CD4-positive, alpha-beta T cell treated with Interleukin-17A for 1 hour (primary cell): Measurements from ENCODE around the gene SYT14.
"Not testable (repeated sequence)": the region's sequence is repeated elsewhere in the genome, so short reads cannot be mapped to it uniquely, and the experiment has no call there.

Experiments used
- DNase-seq: peaks from one replicate; pipeline ENCODE4 v3.0.0-alpha.2; 2020

Gene SYT14

DNA sequence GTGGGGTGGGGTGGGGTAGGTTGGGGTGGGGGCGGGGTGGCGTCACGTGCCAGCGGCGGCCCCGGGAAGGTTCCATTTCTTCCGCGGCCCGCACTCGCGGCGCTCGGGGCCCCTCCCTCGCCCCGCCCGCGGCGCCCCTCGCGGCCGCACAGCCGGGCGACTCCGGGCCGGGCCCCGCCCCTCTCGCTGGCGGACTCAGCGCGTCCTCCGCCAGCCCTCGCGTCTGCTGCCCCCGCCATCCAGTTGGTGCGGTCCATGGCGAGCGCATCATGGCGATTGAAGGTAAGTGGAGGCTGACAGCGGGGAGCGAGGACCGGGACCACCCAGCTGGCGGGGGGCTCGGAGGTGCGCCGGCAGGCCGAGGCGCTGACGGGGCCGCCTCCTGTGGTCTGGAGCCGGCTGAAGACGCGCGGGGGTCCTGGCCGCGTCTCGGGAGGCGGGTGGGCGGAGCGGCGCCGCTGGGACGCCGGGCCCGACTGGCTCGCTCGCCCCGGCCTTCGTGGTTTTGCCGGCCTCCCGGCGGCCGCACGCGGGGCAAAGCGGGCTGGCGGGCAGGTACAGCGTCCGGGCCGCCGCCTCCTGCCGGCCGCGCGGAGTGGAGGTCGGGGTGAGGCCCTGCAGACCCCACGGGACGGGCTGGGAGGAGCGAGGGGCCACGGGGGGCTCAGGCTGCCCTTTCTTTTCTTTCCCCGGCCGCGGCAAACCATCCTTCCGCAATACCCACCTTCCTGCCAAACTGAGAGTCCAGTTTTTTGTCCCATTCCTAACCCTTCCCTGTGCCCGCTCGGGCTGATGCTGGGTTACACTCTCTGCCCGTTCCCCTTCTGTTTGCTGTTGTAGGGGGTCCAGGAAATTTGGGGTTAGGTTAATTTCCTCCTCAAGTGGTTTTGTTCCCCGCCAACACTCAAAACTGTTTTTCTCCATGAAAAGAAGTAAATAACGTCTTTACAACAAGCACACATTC, at the start of gene SYT14:
TSS of gene SYT14 (plus strand) at position 222 of the 964 bp plus-strand sequence. CDS start at position 270, 48 bp downstream.
- DNase-seq, result no peak

DNA sequence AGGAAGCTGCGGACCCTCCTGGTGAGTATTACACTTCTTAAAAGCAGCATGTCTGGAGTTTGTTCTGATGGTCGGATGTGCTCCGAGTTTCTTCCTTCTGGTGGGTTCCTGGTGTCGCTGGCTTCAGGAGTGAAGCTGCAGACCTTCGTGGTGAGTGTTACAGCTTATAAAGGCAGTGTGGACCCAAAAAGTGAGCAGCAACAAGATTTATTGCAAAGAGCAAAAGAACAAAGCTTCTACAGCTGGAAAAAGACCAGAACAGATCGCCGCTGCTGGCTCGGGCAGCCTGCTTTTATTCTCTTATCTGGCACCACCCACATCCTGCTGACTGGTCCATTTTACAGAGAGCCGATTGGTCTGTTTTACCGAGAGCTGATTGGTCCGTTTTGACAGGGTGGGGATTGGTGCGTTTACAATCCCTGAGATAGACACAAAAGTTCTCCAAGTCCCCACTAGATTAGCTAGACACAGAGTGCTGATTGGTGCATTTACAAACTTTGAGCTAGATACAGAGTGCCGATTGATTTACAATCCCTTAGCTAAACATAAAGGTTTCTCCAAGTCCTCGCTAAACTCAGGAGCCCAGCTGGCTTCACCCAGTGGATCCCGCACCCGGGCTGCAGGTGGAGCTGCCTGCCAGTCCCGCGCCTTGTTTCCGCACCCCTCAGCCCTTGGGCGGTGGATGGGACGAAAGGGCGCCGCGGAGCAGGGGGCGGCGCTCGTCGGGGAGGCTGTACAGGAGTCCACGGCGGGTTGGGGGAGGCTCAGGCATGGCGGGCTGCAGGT, 49.5 kb upstream of the SYT14 start:
- not testable (repeated sequence) for DNase-seq

DNA sequence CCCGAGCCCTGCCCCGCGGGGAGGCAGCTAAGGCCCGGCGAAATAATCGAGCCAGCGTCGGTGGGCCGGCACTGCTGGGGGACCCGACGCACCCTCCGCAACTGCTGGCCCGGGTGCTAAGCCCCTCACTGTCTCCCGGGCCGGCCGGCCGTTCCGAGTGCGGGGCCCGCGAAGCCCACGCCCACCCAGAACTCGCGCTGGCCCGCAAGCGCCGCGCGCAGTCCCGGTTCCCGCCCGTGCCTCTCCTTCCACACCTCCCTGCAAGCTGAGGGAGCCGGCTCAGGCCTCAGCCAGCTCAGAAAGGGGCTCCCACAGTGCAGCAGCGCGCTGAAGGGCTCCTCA, 49.0 kb upstream of the SYT14 start:
- no peak for DNase-seq

DNA sequence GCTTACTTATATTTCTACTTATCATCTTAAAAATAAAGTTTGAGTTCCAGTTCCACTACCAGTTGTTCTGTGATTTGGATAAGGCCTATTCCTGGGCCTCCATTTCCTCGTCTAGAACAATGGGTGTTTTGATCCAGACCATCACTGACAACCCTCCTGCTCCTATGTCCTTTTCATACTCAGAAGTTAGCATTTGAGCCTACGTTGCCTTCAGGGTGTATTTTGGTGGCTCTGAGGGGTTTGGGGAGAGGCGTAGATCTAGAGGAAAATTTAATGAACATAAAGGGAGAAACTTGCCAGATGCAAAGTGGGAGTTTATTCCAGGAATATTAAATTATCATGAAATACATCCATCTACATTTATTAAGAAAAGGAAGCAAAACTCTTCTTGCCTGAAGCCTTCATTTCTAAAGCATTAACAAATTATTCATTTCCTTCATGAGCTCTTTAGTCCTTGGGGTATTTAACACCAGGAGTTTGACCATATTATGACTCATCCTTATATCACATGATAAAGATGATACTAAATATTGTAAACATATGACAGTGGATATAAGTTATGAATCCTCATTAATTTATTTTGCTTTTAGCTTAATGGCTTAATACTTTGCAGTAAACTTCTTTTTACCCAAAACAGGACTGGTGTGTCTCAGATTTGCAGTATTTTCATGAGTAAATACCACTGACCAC, 47.2 kb upstream of the SYT14 start:
- DNase-seq, result no peak

DNA sequence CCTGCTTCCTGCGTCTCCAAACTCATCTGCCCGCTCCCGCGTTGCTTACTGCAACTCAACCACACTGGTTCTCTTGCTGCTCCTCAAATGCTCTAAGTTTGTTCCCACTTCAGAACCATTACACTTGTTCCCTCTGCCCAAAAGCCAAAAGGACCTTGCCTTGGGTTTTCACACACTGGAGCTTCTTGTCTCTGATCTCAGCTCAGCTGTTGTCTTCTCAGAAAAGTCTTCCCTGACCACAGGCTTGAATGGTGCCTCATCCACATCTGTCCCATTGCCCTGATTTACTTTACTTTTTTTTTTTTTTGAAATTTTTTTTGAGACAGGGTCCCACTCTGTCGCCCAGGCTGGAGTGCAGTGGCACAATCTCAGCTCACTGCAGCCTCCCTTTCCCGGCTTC, 44.3 kb upstream of the SYT14 start:
- no peak for DNase-seq

DNA sequence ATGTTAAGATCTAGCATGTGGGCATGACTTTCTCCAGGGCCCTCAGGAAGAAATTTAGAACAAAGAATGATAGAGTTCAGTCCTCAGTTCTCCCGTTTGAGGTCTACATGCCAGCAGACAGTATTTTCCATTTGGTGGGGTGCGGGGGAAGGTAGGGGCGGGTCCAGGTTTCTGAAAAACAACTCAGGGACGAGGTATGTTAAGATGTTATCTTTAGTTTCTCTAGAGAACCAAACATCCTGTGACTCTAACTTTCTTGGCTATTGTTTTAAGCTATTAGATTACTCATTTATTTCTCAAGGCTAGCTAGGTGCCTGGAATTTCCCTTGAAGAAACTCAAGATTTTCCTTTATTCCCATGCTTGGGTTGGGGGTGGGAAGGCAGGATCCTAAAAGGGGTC, 42.3 kb upstream of the SYT14 start:
- DNase-seq, result no peak

DNA sequence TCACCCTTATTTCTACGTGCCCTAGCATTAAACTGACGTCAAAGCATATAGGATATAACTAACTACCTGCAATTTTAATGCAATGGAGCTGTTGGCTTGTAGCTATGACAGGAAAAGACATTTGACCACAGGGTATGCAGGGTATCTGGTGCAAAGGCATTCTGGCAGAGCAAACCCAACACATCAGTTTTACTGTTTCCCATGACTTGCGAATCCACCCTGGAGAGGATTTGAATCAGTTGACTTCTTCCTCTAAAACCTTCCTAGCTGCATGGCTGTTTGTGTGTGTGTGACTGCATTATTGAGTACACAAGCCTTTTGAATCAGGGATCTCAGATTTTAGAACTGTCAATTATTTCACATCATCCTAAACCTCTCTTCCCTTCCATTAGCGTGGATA, 41.7 kb upstream of the SYT14 start:
- DNase-seq, result no peak

DNA sequence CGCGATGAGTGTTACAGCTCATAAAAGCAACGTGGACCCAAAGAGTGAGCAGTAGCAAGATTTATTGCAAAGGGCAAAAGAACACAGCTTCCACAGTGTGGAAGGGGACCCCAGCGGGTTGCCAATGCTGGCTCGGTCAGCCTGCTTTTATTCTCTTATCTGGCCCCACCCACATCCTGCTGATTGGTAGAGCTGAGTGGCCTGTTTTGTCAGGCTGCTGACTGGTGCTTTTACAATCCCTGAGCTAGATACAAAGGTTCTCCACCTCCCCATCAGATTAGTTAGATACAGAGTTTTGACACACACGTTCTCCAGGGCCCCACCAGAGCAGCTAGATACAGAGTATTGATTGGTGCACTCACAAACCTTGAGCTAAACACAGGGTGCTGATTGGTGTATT, 39.7 kb upstream of the SYT14 start:
- DNase-seq, result not testable (repeated sequence)

DNA sequence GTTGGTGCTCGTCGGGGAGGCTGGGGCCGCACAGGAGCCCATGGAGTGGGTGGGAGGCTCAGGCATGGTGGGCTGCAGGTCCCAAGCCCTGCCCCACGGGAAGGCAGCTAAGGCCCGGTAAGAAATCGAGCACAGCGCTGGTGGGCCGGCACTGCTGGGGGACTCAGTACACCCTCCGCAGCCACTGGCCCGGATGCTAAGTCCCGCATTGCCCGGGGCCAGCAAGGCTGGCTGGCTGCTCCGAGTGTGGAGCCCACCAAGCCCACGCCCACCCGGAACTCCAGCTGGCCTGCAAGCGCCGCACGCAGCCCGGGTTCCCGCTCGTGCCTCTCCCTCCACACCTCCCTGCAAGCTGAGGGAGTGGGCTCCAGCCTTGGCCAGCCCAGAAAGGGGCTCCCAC, 39.2 kb upstream of the SYT14 start:
- DNase-seq, result not testable (repeated sequence)

DNA sequence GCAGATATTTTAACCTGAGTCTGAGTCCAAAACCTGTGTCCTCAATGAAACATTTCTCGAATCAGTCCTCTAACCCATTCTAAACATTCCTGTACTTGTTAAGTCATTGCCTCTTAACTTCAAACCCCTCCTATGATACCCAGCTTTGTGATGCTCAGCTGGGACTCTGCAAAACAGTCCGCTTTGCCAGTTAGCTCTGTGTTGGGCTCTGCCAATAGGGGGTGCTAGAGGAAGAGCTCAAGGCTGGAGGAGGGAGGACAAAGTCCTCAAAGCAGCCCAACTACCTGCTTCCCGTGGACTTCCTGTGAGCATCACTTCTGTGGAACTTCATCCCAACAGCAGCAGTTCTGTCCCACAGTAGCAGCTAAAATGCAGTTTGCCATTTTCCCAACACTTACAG, 38.1 kb upstream of the SYT14 start:
- DNase-seq, result no peak

DNA sequence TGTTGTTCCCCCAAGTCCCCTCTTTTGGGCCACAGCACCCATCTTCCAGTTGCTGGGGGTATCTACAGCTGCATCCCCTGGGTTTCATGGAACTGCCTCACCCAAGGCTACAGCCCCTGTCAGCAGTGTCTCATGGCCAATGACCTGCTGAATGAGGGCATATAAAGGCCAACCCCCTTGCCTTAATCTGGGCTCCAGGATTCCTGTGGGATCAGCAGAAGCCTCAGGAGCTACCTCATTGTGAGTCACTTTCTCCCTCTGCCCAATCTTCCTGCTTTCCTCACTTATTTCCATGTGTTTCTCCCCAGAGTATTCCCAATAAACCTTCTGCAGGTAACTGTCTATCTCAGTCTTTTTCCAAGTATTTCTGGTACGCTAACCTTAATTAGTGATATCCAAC, 37.3 kb upstream of the SYT14 start:
- no peak for DNase-seq

DNA sequence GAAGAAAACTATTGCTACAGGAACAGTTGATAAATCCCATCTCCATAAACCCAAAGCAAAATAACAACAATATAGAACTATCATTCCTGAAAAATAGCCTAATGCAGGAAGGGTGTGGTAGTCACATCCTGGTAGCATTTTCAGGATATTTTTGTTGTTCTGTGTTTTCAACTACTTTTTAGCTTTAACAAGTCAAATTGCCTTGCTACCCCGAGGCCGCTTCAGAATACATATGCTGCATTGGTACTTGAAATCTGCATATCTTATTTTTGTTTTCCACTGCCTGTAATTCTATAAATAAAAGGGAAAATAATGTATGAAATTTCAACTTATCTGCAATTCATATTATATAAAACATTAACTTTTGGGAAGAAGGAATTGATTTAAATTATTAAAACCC, 36.8 kb upstream of the SYT14 start:
- no peak for DNase-seq

DNA sequence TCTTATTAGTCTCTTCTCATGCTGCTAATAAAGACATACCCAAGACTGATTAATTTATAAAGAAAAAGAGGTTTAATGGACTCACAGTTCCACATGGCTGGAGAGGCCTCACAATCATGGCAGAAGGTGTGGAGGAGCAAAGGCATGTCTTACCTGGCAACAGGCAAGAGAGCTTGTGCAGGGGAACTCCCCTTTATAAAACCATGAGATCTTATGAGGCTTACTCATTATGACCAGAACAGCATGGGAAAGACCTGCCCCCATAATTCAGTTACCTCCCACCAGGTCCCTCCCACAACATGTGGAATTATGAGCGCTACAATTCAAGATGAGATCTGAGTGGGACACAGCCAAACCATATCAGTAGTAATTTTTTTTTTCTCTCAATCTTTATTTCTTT, 33.2 kb upstream of the SYT14 start:
- not testable (repeated sequence) for DNase-seq

DNA sequence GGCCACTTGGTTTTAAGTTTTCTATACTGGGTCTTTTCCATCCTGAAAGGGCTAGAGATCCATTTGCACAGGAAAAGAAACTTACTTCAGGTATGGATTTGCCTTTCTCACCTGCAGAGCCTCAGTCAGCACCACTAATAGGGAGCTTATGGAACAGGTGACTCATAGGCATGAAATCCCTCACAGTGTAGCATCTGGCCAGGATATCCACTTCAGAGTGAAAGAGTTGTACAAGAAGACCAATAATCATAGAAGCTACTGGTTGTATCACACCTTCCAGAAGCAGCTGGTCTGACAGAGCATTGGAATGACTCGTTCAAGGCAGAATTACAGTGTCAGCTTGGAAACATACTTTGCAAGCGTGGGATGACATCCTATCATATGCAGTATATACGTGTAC, 26.3 kb upstream of the SYT14 start:
- no peak for DNase-seq

DNA sequence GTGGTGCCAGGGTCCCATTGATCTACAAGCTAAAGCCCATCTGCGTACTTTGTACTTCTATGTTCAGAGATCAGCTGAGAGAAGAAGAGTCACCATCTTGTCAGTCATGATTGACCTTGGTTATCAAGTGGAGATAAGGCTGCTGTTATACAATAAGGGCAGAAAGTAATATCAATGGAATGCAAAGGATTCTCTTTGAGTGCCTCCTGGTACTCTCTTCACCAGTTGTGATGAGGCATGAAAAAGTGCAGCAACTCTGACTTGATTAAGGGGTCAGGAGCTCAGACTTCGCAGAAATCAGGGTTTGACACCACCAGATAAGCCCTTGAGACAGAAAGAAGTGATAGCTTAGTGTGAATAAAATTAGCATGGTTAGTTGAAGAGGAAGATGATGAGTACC, 25.7 kb upstream of the SYT14 start:
- DNase-seq, result no peak

DNA sequence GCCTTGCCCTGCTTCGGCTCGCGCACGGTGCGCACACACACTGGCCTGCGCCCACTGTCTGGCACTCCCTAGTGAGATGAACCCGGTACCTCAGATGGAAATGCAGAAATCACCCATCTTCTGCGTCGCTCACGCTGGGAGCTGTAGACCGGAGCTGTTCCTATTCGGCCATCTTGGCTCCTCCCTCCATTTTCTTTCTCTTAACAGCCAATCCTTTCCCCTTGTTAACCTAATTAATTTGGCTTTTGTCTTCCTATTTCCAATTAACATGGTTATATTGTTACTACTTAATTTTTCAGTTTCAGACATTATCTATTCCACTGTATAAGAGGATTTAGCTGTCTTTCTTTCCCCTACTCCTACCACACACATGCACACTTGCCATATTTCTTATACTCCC, 18.4 kb upstream of the SYT14 start:
- DNase-seq, result not testable (repeated sequence)

DNA sequence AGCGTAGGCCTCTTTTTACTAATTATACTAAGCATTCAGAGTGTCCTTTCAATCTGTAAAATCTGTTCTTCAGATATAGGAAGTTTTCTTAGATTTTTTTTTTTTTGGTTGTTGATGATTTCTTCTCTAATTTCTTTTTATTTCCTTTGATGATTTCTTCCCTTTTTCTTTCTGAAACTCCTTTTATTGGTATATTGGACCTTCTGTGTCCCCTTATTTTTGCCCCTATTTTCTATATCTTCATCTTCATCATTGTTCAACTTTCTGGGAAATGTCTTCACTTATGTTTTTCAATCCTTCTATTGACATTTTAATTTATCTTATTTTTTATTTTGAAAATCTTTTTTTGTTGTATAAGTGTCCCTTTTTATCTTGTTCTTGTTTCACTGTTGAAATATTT, 17.2 kb upstream of the SYT14 start:
- DNase-seq, result no peak

DNA sequence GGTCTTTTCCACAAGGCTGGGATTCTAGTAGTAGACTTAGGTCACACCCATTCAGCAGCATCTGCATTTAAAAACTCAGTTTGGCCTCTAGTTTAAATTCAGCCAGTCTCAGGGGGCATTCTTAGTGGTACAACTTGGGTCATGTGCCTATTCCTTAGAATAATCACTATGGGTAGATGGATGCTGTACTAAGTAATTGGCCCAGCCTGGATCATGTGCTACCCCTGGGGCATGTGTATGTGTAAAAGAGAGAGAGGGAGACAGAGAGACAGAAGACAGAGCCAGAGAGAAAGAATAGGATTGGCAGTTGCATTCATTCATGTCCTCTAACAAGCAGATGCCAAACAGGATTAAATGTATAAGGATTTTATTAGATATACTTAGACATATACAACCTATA, 13.6 kb upstream of the SYT14 start:
- DNase-seq, result no peak

DNA sequence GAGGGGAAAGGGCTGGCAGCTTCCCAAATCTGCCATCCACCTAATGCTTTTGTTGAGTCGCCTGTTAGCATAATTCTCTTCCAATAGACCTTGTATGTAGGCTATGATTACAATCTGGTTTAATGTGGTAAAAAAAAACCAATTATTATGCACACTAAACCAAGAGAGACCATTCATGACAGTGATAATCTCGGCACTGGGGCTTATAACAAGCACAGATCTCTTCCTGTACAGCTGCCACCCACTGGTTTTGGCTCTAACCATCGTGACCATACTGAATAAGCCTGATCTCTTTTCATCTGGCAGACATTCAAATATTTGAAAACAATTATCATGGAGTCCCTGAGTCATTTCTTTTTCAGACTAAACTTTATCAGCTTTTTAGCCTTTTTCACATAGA, 12.0 kb upstream of the SYT14 start:
- no peak for DNase-seq

DNA sequence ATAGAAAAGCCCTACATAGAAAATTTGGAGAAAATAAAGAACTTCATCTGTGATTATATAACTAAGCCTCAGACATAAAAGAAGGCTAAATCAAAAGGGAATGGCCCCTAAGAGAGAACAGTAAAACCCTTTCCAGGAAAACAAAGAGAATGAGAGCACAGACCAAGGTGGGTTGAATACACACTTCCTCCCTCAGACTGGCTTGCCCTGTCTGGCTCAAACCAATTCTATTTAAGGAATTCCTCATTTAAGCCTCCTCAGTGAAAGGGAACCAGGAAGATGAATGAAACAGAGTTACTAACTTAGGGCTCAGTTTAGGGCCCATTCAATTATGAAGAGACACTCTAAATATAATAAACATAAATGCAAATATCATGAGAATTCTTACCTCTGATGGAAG, 10.6 kb upstream of the SYT14 start:
- no peak for DNase-seq

DNA sequence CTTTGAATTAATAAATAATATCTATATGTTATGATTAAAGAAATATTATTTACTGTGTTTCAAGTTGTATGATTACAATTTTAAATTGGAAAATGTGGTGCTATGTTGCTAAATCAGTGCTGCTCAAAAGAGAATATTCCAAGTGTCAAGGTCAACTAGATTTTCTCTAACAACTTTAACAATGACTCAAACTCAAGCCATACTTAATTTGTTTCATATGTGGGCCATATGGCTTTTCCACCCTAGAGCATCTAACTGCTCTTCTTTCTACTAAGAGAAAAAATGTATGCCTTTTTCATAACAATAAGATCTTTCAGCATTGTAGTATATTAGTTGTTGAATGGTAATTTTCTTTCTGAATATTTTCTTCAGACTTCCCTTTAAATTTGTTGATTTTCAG, 8.3 kb upstream of the SYT14 start:
- no peak for DNase-seq

DNA sequence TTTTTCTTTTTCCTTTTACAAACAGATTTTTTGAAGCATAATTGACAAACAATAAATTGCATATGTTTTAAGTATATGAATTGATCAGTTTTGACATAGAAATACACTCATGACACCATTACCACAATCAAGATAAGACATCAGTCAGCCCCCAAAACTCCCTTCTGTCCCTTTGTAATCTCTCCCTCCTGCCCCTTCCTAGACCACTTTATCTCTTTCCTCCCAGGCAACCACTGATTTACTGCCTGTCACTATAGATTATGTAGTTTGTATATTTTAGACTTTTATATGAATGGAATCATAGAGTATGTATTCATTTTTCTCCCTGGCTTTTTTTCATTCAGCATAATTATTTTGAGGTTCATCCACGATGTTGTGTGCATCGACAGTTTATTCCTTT, 6.9 kb upstream of the SYT14 start:
- no peak for DNase-seq

DNA sequence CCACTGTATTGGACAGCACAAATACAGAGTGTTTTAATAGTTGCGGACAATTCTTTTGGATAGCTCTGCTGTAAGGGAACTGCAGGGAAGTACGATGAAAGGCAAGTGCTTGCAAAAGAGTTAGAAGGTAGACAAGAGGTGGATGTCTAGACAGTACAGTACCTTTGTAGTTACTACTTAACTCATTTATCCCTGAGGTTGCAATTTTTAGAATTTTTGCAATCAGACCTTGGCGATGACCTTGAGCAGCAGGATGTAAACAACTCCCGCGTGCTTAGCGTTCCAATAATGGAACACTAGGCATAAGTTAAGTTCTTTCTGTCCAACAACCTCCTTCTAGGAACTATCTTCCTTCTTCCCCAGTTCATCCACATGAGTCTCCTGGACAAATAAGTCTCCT, 1.9 kb upstream of the SYT14 start:
- no peak for DNase-seq

DNA sequence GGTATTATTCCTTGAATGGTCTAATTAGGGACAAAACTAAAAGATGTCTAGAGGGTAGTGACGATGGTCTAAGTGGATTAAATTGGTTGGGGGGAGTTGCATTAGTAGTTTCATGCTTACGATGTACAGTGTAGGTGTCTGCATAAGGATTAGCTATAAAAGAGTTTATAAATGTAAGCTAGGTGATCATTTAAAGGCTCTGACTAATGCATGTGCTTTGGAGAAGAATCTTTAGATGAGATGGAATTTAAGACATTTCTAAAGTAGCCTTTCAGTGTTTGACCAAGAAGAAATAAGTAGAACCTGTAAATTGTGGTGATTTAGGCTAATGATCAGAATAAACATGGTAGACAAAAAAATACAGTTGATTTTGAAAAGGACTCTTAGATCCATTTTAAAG, 7.4 kb downstream of the SYT14 start:
- no peak for DNase-seq
